Stomach smooth muscle (tissue), 2 donors: ENCODE data around the gene ZMAT2.
"Not testable (repeated sequence)": the region's sequence is repeated elsewhere in the genome, so short reads cannot be mapped to it uniquely, and the experiment has no call there.

Experiments
- H3K27ac ChIP-seq: one replicate; pipeline ENCODE4 v1.7.0; 2013; ENCODE audit warnings: mild to moderate bottlenecking, low read length, inconsistent platforms
- H3K27me3 ChIP-seq, 2 donors: one replicate each; pipeline ENCODE4 v1.7.0; 2013; ENCODE audit warnings: low read length in 2 of 2; ENCODE audit not compliant: insufficient read depth in 2 of 2, control insufficient read depth in 1 of 2
- H3K36me3 ChIP-seq, 2 donors: one replicate each; pipeline ENCODE4 v1.7.0; 2013; ENCODE audit warnings: low read length in 2 of 2; ENCODE audit not compliant: control insufficient read depth in 2 of 2, insufficient read depth in 2 of 2
- H3K4me1 ChIP-seq: one replicate; pipeline ENCODE4 v1.7.0; 2013; ENCODE audit warnings: low read length; ENCODE audit not compliant: control insufficient read depth, insufficient read depth
- H3K4me3 ChIP-seq, 2 donors: one replicate each; pipeline ENCODE4 v1.7.0; 2013; ENCODE audit warnings: low read length in 2 of 2
- H3K9ac ChIP-seq, 2 donors: one replicate each; pipeline ENCODE4 v1.7.0; 2013; ENCODE audit warnings: low read length in 2 of 2, mild to moderate bottlenecking in 1 of 2
- H3K9me3 ChIP-seq, 2 donors: one replicate each; pipeline ENCODE4 v1.7.0; 2013; ENCODE audit warnings: low read length in 2 of 2; ENCODE audit not compliant: control insufficient read depth in 2 of 2
- donor health status: healthy.
- donor health status: Pancreatic carcinoma.

Gene ZMAT2

GRCh38 chr5:140700177-140701144 is at the start of gene ZMAT2:
ZMAT2 (plus strand) TSS chr5:140700447; CDS start chr5:140700461, 14 bp downstream.
- Histone ChIP-seq H3K9me3 (no peaks in the 10 kb centered on the region), H3K4me1 (peaks cover 14% of the 10 kb centered on the region), H3K9ac (peak within 1 kb of the TSS; percentile 82 to 96), H3K4me3 (peak within 1 kb of the TSS; percentile 89 to 96), H3K27me3 (no peaks in the 10 kb centered on the region), H3K27ac (peak within 1 kb of the TSS; percentile 70), H3K36me3 (peaks cover 58 to 61% of the 10 kb centered on the region in 2 donors)

- Histone ChIP-seq H3K36me3 (peaks cover 65 to 80% of the 10 kb centered on the region in 2 donors), H3K9ac (no peak overlapping the region), H3K27ac (no peak overlapping the region), H3K4me1 (peaks cover 4% of the 10 kb centered on the region), H3K9me3 (no peaks in the 10 kb centered on the region), H3K27me3 (no peaks in the 10 kb centered on the region), H3K4me3 (no peak overlapping the region)
These were observed 41.4 kb upstream of the ZMAT2 start for GRCh38 chr5:140658870-140659269.

DNA sequence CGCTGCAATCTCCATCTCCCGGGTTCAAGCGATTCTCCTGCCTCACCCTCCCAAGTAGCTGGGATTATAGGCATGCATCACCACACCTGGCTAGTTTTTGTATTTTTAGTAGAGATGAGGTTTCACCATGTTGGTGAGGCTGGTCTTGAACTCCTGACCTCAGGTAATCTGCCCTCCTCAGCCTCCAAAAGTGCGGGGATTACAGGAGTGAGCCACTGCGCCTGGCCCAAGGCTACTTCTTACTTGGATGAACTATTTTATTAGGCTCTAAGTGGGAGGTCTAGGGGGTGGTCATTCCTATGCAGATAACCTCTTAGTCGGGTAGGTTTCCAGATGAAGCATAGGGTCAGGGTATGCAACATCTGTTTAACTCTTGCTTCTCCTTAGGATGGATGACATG is 39.9 kb upstream of the ZMAT2 start:
- H3K9me3 ChIP-seq, H3K9ac ChIP-seq: not testable (repeated sequence)
- H3K36me3 ChIP-seq: peaks cover 52 to 65% of the 10 kb centered on the region in 2 donors

DNA sequence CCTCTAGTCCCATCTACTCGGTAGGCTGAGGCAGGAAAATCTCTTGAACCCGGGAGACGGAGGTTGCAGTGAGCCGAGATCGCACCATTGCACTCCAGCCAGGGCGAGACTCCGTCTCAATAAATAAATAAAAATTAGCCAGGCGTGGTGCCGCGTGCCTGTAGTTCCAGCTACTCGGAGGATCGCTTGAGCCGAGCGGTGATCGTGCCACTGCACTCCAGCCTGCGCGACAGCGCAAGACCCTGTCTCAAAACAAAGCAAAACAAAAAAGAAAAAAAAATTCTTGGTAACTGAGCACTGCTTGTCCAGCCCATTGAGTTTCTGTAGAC is 36.3 kb upstream of the ZMAT2 start:
- H3K4me1 ChIP-seq: peaks cover 20% of the 10 kb centered on the region
- H3K27ac ChIP-seq: peak overlapping the region; percentile 89
- no peaks in the 10 kb centered on the region for H3K27me3 ChIP-seq
- H3K36me3 ChIP-seq: peaks cover 43 to 49% of the 10 kb centered on the region in 2 donors
- H3K9me3 ChIP-seq: no peaks in the 10 kb centered on the region
- H3K4me3 ChIP-seq: peak overlapping the region; percentile 95 to 99
- peak overlapping the region; percentile 91 to 95 for H3K9ac ChIP-seq

More for the DNA sequence above, 39.9 kb upstream of the ZMAT2 start:
- peaks cover 13% of the 10 kb centered on the region for H3K4me1 ChIP-seq
- H3K27me3 ChIP-seq, H3K4me3 ChIP-seq, H3K27ac ChIP-seq: not testable (repeated sequence)

- peaks cover 20% of the 10 kb centered on the region for H3K4me1 ChIP-seq
- no peaks in the 10 kb centered on the region for H3K27me3 ChIP-seq
- peak within 1 kb of the TSS; percentile 91 to 95 for H3K9ac ChIP-seq
- H3K9me3 ChIP-seq: no peaks in the 10 kb centered on the region
- H3K4me3 ChIP-seq: peak within 1 kb of the TSS; percentile 95 to 99
- peak within 1 kb of the TSS; percentile 89 for H3K27ac ChIP-seq
- peaks cover 41 to 49% of the 10 kb centered on the region in 2 donors for H3K36me3 ChIP-seq
These were observed 35.7 kb upstream of the ZMAT2 start, which contains the start of gene WDR55 for GRCh38 chr5:140664359-140665119. WDR55 (plus strand) TSS chr5:140664904; CDS start chr5:140664913, 9 bp downstream.

- H3K9me3 ChIP-seq, H3K27ac ChIP-seq, H3K27me3 ChIP-seq, H3K9ac ChIP-seq, H3K4me1 ChIP-seq, H3K4me3 ChIP-seq: not testable (repeated sequence)
- peaks cover 30 to 36% of the 10 kb centered on the region in 2 donors for H3K36me3 ChIP-seq
These were observed 29.2 kb upstream of the ZMAT2 start for GRCh38 chr5:140671035-140671434.

DNA sequence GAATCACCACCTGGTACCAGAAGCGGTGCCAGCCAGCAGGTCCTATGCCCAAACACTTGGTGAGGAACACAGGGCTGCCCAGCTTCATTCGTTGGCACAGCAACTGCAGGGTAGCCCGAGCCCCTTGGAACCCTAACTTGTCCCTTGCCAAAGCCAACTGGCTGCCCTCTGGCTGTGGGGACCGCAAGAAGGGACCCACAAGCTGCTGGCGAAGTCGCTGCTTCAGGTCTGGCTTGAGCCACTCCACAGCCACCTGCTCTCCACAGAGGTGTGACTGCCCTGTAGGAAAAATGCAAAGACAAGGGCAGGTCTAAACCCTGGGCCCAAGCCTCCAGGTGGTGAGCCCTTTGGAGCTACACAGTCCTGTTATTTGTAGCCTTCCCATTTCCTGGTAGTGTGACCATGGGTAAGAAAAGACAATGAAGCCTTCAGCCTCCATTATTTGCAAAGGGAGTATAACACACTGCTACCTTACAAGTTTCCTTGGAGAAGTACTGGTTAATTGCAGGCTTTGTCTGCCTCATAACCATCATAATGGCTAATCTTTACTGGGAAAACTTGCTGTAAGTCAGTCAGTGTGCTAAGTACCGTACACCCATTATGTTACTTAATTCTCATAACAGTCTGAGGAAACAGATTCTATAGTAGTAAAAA is 28.6 kb upstream of the ZMAT2 start:
- Histone ChIP-seq H3K4me1 (no peaks in the 10 kb centered on the region), H3K27me3 (no peaks in the 10 kb centered on the region), H3K9ac (no peak overlapping the region), H3K9me3 (no peaks in the 10 kb centered on the region), H3K4me3 (no peak overlapping the region), H3K27ac (no peak overlapping the region), H3K36me3 (peaks cover 33 to 40% of the 10 kb centered on the region in 2 donors)

- Histone ChIP-seq H3K4me3 (peak overlapping the region in 1 of 2 donors; percentile 44), H3K27me3 (no peaks in the 10 kb centered on the region), H3K9me3 (no peaks in the 10 kb centered on the region), H3K9ac (no peak overlapping the region), H3K4me1 (no peaks in the 10 kb centered on the region), H3K27ac (no peak overlapping the region), H3K36me3 (peaks cover 44 to 47% of the 10 kb centered on the region in 2 donors)
These were observed 27.6 kb upstream of the ZMAT2 start for GRCh38 chr5:140672455-140673186.

- Histone ChIP-seq H3K9me3 (no peaks in the 10 kb centered on the region), H3K27me3 (no peaks in the 10 kb centered on the region), H3K27ac (no peak within 1 kb of the TSS), H3K9ac (no peak within 1 kb of the TSS), H3K36me3 (peaks cover 39 to 48% of the 10 kb centered on the region in 2 donors), H3K4me1 (no peaks in the 10 kb centered on the region), H3K4me3 (peak within 1 kb of the TSS in 1 of 2 donors; percentile 44)
These were observed 26.9 kb upstream of the ZMAT2 start, which contains the start of gene DND1 for GRCh38 chr5:140673187-140673976. DND1 (minus strand) TSS chr5:140673576; CDS start chr5:140673542, 34 bp downstream.
